B cell (primary cell): ENCODE data around the gene BATF2. TPM values are rescaled to one million over a fixed set of nuclear protein-coding genes. Genes with fewer than 3 reads are reported as not detected.
A peak's percentile ranks its signal among the peaks of the same experiment; 100 is the strongest.

Source experiments
- ATAC-seq: fragments of 200-7000 bp; cut with Tn5 transposase; one replicate; pipeline ENCODE4 v1.10.0; 2021; ENCODE audit warnings: low read depth, mild to moderate bottlenecking, moderate number of reproducible peaks, moderate library complexity
- CTCF ChIA-PET: fragments of 350-600 bp; sonication (Branson Sonifier 250); formaldehyde crosslinking; loops from one replicate; lab custom pipeline; 2021; ENCODE audit warnings: antibody characterized with exemption, inconsistent platforms; lab: Charles Lee
- POLR2A ChIA-PET: fragments of 350-600 bp; sonication (Branson Sonifier 250); formaldehyde crosslinking; loops from one replicate; lab custom pipeline; 2021; ENCODE audit warnings: antibody characterized with exemption; lab: Charles Lee
- DNase-seq: peaks from one replicate; pipeline ENCODE4 v3.0.0; 2013
- H2AFZ ChIP-seq: 2 replicates; pipeline ENCODE4 v1.6.1; 2012; ENCODE audit warnings: mild to moderate bottlenecking, low read depth, low read length; ENCODE audit not compliant: insufficient read depth, poor library complexity, severe bottlenecking
- H3K27ac ChIP-seq, 2 donors: 1 replicate in 1 of 2; 2 replicates in 1 of 2; pipeline ENCODE4 v1.5.1; 2012 to 2013; ENCODE audit warnings: low read length in 2 of 2, mild to moderate bottlenecking in 2 of 2, moderate library complexity in 1 of 2
- H3K27me3 ChIP-seq, 4 experiments: fragments of 200-600 bp in 1 of 4; sonication (generic) in 1 of 4; replicated peaks in 1 of 4; 1 replicate in 2 of 4; 2 replicates in 2 of 4; pipeline versions ENCODE4 v1.6.1 to v1.7.0; 2013 to 2016; ENCODE audit warnings: low read length in 3 of 4, mild to moderate bottlenecking in 2 of 4, mixed read lengths in 1 of 4, moderate library complexity in 1 of 4; ENCODE audit not compliant: insufficient read depth in 4 of 4, control insufficient read depth in 3 of 4; ENCODE audit errors: control extremely low read depth in 1 of 4
- H3K36me3 ChIP-seq, 2 experiments: replicated peaks in 1 of 2; 1 replicate in 1 of 2; 2 replicates in 1 of 2; pipeline versions ENCODE4 v1.6.1 to v1.7.1; 2013; ENCODE audit warnings: low read length in 1 of 2; ENCODE audit not compliant: insufficient read depth in 2 of 2, control insufficient read depth in 1 of 2; ENCODE audit errors: control extremely low read depth in 1 of 2, extremely low read depth in 1 of 2
- H3K4me1 ChIP-seq, 2 donors: fragments of 200-600 bp in 1 of 2; sonication (generic) in 1 of 2; 1 replicate in 1 of 2; 2 replicates in 1 of 2; pipeline versions ENCODE4 v1.5.1 to v1.6.1; 2013 to 2017; ENCODE audit warnings: low read length in 2 of 2; ENCODE audit not compliant: control insufficient read depth in 2 of 2, insufficient read depth in 2 of 2
- H3K4me2 ChIP-seq: replicated peaks from 2 replicates; pipeline ENCODE3; 2012; ENCODE audit warnings: mild to moderate bottlenecking, low read depth, low read length; ENCODE audit not compliant: poor library complexity, severe bottlenecking
- H3K4me3 ChIP-seq, 5 experiments: fragments of 200-600 bp in 1 of 5; sonication (generic) in 1 of 5; 1 replicate in 3 of 5; 2 replicates in 2 of 5; pipeline versions ENCODE4 v1.5.1 to v1.7.0; 2011 to 2016; ENCODE audit warnings: low read length in 4 of 5, mild to moderate bottlenecking in 4 of 5, low read depth in 2 of 5, control low read depth in 1 of 5, moderate library complexity in 1 of 5; ENCODE audit not compliant: insufficient read depth in 1 of 5; ENCODE audit errors: control extremely low read depth in 1 of 5, extremely low read depth in 1 of 5
- H3K79me2 ChIP-seq: fragments of 200-600 bp; sonication (generic); one replicate; pipeline ENCODE4 v1.6.0; 2016; ENCODE audit warnings: low read length; ENCODE audit not compliant: control insufficient read depth, insufficient read depth
- H3K9ac ChIP-seq: fragments of 200-600 bp; sonication (generic); 2 replicates; pipeline ENCODE4 v1.6.1; 2017; ENCODE audit warnings: mild to moderate bottlenecking, low read length, moderate library complexity
- H3K9me3 ChIP-seq, 3 donors: one replicate each; pipeline versions ENCODE4 v1.6.1 to v1.7.1; 2013; ENCODE audit warnings: low read length in 2 of 3; ENCODE audit not compliant: control insufficient read depth in 2 of 3, insufficient read depth in 1 of 3; ENCODE audit errors: control extremely low read depth in 1 of 3
- H4K20me1 ChIP-seq: 2 replicates; pipeline ENCODE4 v1.6.0; 2012; ENCODE audit warnings: mild to moderate bottlenecking, low read length; ENCODE audit not compliant: insufficient read depth, control insufficient read depth, poor library complexity, severe bottlenecking
- H3K27ac Mint-ChIP-seq: one replicate; pipeline ENCODE4 v1.8.0; 2021; ENCODE audit warnings: mixed read lengths
- H3K27me3 Mint-ChIP-seq: one replicate; pipeline ENCODE4 v1.8.0; 2021; ENCODE audit warnings: mixed read lengths
- H3K4me1 Mint-ChIP-seq: one replicate; pipeline ENCODE4 v1.8.0; 2021; ENCODE audit warnings: mixed read lengths
- H3K4me3 Mint-ChIP-seq: one replicate; pipeline ENCODE4 v1.8.0; 2021; ENCODE audit warnings: mixed read lengths
- H3K9me3 Mint-ChIP-seq: one replicate; pipeline ENCODE4 v1.8.0; 2022; ENCODE audit warnings: mixed read lengths; ENCODE audit not compliant: insufficient read depth
- CTCF ChIP-seq: fragments of 200-600 bp; IDR thresholded peaks from one replicate; pipeline ENCODE4 v1.8.0; 2022; ENCODE audit warnings: antibody characterized with exemption, mild to moderate bottlenecking
- EZH2 ChIP-seq: IDR thresholded peaks from 2 replicates; pipeline ENCODE4 v1.6.1; 2012; ENCODE audit warnings: borderline replicate concordance, low read depth, mild to moderate bottlenecking, moderate library complexity, low read length; ENCODE audit not compliant: insufficient read depth, poor library complexity, severe bottlenecking
- WGBS: methylation state at CpG from one replicate; pipeline ENCODE4 v1.1.5; 2013; ENCODE audit warnings: missing lambda C conversion rate; ENCODE audit not compliant: insufficient coverage; 5-methylcytosine and 5-hydroxymethylcytosine counted together
- intact Hi-C: fragments of 100-400 bp; cut with micrococcal nuclease; formaldehyde crosslinking; loops from one replicate; pipeline ENCODE4 v1.10.0; 2022
- polyA plus RNA-seq: library from polyadenylated mRNA; depleted of rRNA; stranded (reverse); fragments of >200 nt; gene quantifications from 2 replicates; pipeline ENCODE4 v1.2.3, GENCODE V29; 2012
- total RNA-seq, 2 donors: library from RNA; stranded (reverse); fragments of 120-200 nt in 1 of 2; gene quantifications; 1 replicate in 1 of 2; 2 replicates in 1 of 2; pipeline versions ENCODE4 v1.2.3 to v1.2.4, GENCODE V29; 2013 to 2022

Gene BATF2
- total and polyA plus RNA-seq, 2 donors (not counting 1 experiment from before 2014, with no cell fraction given) = 0.62 to 1.7 TPM

GRCh38 chr11:64989416-64989815 lies 7.4 kb downstream of the BATF2 start:
- CTCF ChIA-PET = no interaction called here
- no peak overlapping the region for H3K27ac Mint-ChIP-seq
- H3K4me1 ChIP-seq = peaks cover 45 to 59% of the 10 kb centered on the region in 2 donors

More at GRCh38 chr11:64989416-64989815, 7.4 kb downstream of the BATF2 start:
- Histone ChIP-seq H3K4me2 (peak overlapping the region; percentile 82), H3K79me2 (no peaks in the 10 kb centered on the region), H3K27me3 (no peaks in the 10 kb centered on the region), H3K9me3 (peaks cover 0 to 4% (median 0%) of the 10 kb centered on the region in 3 donors), H3K36me3 (no peaks in the 10 kb centered on the region), H3K9ac (no peak overlapping the region), H3K4me3 (no peak overlapping the region), H3K27ac (no peak overlapping the region), H2AFZ (no peak overlapping the region), H4K20me1 (no peaks in the 10 kb centered on the region)
- Mint-ChIP-seq H3K27me3 (no peaks in the 10 kb centered on the region), H3K9me3 (no peaks in the 10 kb centered on the region), H3K4me3 (no peak overlapping the region), H3K4me1 (peaks cover 53% of the 10 kb centered on the region)
- 93% methylated on average over 13 of the region's 13 CpGs for WGBS
- intact Hi-C loops = no loop called here
- POLR2A ChIA-PET = interaction anchor here (0.6 kb wide), 1 partner anchor 34 kb away, joined by 5 read pairs; no protein-coding TSS in a partner anchor
- TF ChIP-seq CTCF (no peak), EZH2 (no peak)
- no peak for ATAC-seq
- no peak for DNase-seq
